GM12878 (cell line): ENCODE results near the gene PREX1. TPM values are rescaled to one million over a fixed set of nuclear protein-coding genes. Genes with fewer than 3 reads are reported as not detected.

Source experiments
- ATAC-seq: fragments of 200-7000 bp; cut with Tn5 transposase; 3 replicates; pipeline ENCODE4 v1.9.1; 2020; ENCODE audit warnings: mild to moderate bottlenecking, moderate library complexity
- BruUV-seq: library from RNA; stranded (reverse); fragments of 400-500 nt; replicated peaks from 2 replicates; lab custom pipeline; 2021; lab: Mats Ljungman, UMichigan
- CTCF ChIA-PET: fragments of 300-600 bp; sonication (Branson Sonifier 250); formaldehyde crosslinking; extraction: SDS; loops from one replicate; lab custom pipeline; 2021; ENCODE audit warnings: inconsistent platforms; lab: Yijun Ruan, JAX
- POLR2A ChIA-PET: fragments of 350-600 bp; formaldehyde crosslinking; extraction: SDS; loops from one replicate; lab custom pipeline; 2021; ENCODE audit warnings: inconsistent platforms; lab: Charles Lee
- RAD21 ChIA-PET: fragments of 300-600 bp; sonication (Branson Sonifier 250); formaldehyde crosslinking; loops from one replicate; lab custom pipeline; 2023; ENCODE audit warnings: antibody characterized with exemption; ENCODE audit not compliant: unreplicated experiment; lab: Charles Lee
- SMC1A ChIA-PET: fragments of 300-600 bp; sonication (Branson Sonifier 250); formaldehyde crosslinking; loops from one replicate; lab custom pipeline; 2023; ENCODE audit not compliant: unreplicated experiment, uncharacterized antibody; lab: Charles Lee
- DNase-seq: peaks from one replicate; pipeline ENCODE4 v3.0.0-alpha.2; 2011; ENCODE audit warnings: low read depth, low spot score
- FAIRE-seq: peaks from 3 replicates; lab custom pipeline; 2011; peaks lifted over from hg19 to GRCh38; lab: Jason Lieb, UNC
- H2AFZ ChIP-seq: 2 replicates; pipeline ENCODE4 v1.6.0; 2011; ENCODE audit warnings: low read depth, low read length, control low read depth; ENCODE audit not compliant: control insufficient read depth
- H3K27ac ChIP-seq: 2 replicates; pipeline ENCODE4 v1.5.1; 2011; ENCODE audit warnings: control low read depth; ENCODE audit not compliant: control insufficient read depth, insufficient read depth
- H3K27me3 ChIP-seq, 2 experiments: replicated peaks in 1 of 2; 2 replicates each; pipeline versions ENCODE4 v1.6.0 to v1.6.1; 2011; ENCODE audit warnings: low read length in 1 of 2; ENCODE audit not compliant: control insufficient read depth in 2 of 2, insufficient read depth in 2 of 2
- H3K36me3 ChIP-seq, 2 experiments: 2 replicates each; pipeline ENCODE4 v1.5.1; 2011; ENCODE audit warnings: low read length in 1 of 2; ENCODE audit not compliant: control insufficient read depth in 2 of 2, insufficient read depth in 2 of 2
- H3K4me1 ChIP-seq: 2 replicates; pipeline ENCODE4 v1.6.1; 2011; ENCODE audit warnings: mild to moderate bottlenecking, low read length, moderate library complexity, mixed read lengths; ENCODE audit not compliant: control insufficient read depth, insufficient read depth
- H3K4me2 ChIP-seq: 2 replicates; pipeline ENCODE4 v1.6.0; 2011; ENCODE audit warnings: control low read depth; ENCODE audit not compliant: control insufficient read depth, insufficient read depth
- H3K4me3 ChIP-seq: fragments of 200-600 bp; sonication (generic); 2 replicates; pipeline ENCODE4 v1.5.1; 2016
- H3K79me2 ChIP-seq: 2 replicates; pipeline ENCODE4 v1.6.0; 2011; ENCODE audit warnings: low read length; ENCODE audit not compliant: control insufficient read depth, insufficient read depth
- H3K9ac ChIP-seq: 2 replicates; pipeline ENCODE4 v1.8.0; 2011; ENCODE audit warnings: low read length, control low read depth, mixed read lengths; ENCODE audit not compliant: control insufficient read depth, insufficient read depth
- H3K9me3 ChIP-seq: replicated peaks from 3 replicates; pipeline ENCODE4 v1.5.1; 2011; ENCODE audit warnings: mild to moderate bottlenecking, low read length; ENCODE audit not compliant: control insufficient read depth, insufficient read depth
- H4K20me1 ChIP-seq: 2 replicates; pipeline ENCODE4 v1.6.0; 2011; ENCODE audit not compliant: control insufficient read depth, insufficient read depth
- BCL3 ChIP-seq: IDR thresholded peaks from 2 replicates; pipeline ENCODE4 v1.6.1; 2011; ENCODE audit warnings: borderline replicate concordance, low read depth, mild to moderate bottlenecking, moderate library complexity, low read length; ENCODE audit not compliant: insufficient read depth, poor library complexity, severe bottlenecking
- CHD1 ChIP-seq: IDR thresholded peaks from 2 replicates; pipeline ENCODE4 v1.6.1; 2012; ENCODE audit warnings: low read depth, low read length, improper control_type of control experiment
- CREB1 ChIP-seq: IDR thresholded peaks from 2 replicates; pipeline ENCODE4 v1.6.1; 2012; ENCODE audit warnings: low read depth, mild to moderate bottlenecking, inconsistent platforms
- FOXM1 ChIP-seq: IDR thresholded peaks from 2 replicates; pipeline ENCODE4 v1.6.1; 2012; ENCODE audit warnings: low read depth, mild to moderate bottlenecking, inconsistent platforms, low read length, moderate library complexity
- GATAD2B ChIP-seq: fragments of 450-650 bp; conservative IDR thresholded peaks from 2 replicates; pipeline ENCODE4 v1.6.1; 2017; ENCODE audit warnings: low read depth, mild to moderate bottlenecking, moderate library complexity
- IKZF2 ChIP-seq, 2 experiments: fragments of 450-650 bp; IDR thresholded peaks; 2 replicates each; pipeline ENCODE4 v1.6.1; 2017; ENCODE audit warnings: mild to moderate bottlenecking in 2 of 2, moderate library complexity in 2 of 2
- KDM1A ChIP-seq: fragments of 200-600 bp; sonication (generic); IDR thresholded peaks from 2 replicates; pipeline ENCODE4 v1.6.1; 2016; ENCODE audit warnings: borderline replicate concordance
- MTA3 ChIP-seq: IDR thresholded peaks from 2 replicates; pipeline ENCODE4 v1.6.1; 2012; ENCODE audit warnings: low read length, inconsistent platforms, borderline replicate concordance
- POU2F2 ChIP-seq: IDR thresholded peaks from 3 replicates; pipeline ENCODE4 v1.6.1; 2011; ENCODE audit warnings: low read depth, mild to moderate bottlenecking, low read length, borderline replicate concordance
- SPI1 ChIP-seq: IDR thresholded peaks from 2 replicates; pipeline ENCODE4 v1.6.1; 2011; ENCODE audit warnings: low read depth, mild to moderate bottlenecking, low read length, moderate library complexity, borderline replicate concordance; ENCODE audit not compliant: insufficient read depth
- YY1 ChIP-seq: IDR thresholded peaks from 2 replicates; pipeline ENCODE4 v1.6.1; 2011; ENCODE audit warnings: low read depth, mild to moderate bottlenecking, low read length
- ZNF207 ChIP-seq: fragments of 450-650 bp; IDR thresholded peaks from 2 replicates; pipeline ENCODE4 v1.6.1; 2014; ENCODE audit warnings: antibody characterized with exemption, mild to moderate bottlenecking, borderline replicate concordance
- WGBS: methylation state at CpG from one replicate; pipeline ENCODE4 v1.1.6; 2016; ENCODE audit warnings: low lambda C conversion rate; ENCODE audit not compliant: insufficient replicate concordance, insufficient coverage; ENCODE audit errors: missing lambda C conversion rate; 5-methylcytosine and 5-hydroxymethylcytosine counted together
- in situ Hi-C: fragments of 300-500 bp; cut with MboI; formaldehyde crosslinking; loops from 9 replicates; pipeline ENCODE4 v1.14.3; 2018; ENCODE audit warnings: mixed read lengths
- intact Hi-C: fragments of 100-400 bp; cut with micrococcal nuclease; formaldehyde crosslinking; loops from one replicate; pipeline ENCODE4 v1.14.2; 2022; ENCODE audit not compliant: unreplicated experiment
- polyA plus RNA-seq, 11 experiments: library from polyadenylated mRNA; depleted of rRNA in 4 of 11; unstranded in 6 of 11; stranded (reverse) in 5 of 11; fragments of >200 nt; fragmentation: Nextera tagmentation in 4 of 11; fragmentation: Illumina TruSeq in 1 of 11; extraction: Ambion mirVana in 4 of 11; extraction: Trizol in 1 of 11; gene quantifications; 1 replicate in 1 of 11; 2 replicates in 10 of 11; pipeline versions ENCODE4 v1.2.1 to v1.2.3, GENCODE V29; 2011 to 2016; ENCODE audit warnings: inconsistent platforms in 2 of 11, missing spikeins in 2 of 11, low read depth in 1 of 11
- total RNA-seq, 4 experiments: library from RNA; depleted of rRNA in 3 of 4; stranded (reverse); fragments of >200 nt in 3 of 4; fragmentation: Illumina TruSeq in 1 of 4; extraction: Trizol in 1 of 4; gene quantifications; 2 replicates each; pipeline versions ENCODE4 v1.2.1 to v1.2.3, GENCODE V29; 2013 to 2021
- TF ChIP-seq, protein P1 (sequence below): fragments of 450-650 bp; IDR thresholded peaks from 2 replicates; pipeline ENCODE4 v1.6.1; 2017; ENCODE audit warnings: mild to moderate bottlenecking, moderate library complexity
- TF ChIP-seq, protein P2 (sequence below): IDR thresholded peaks from 2 replicates; pipeline ENCODE4 v1.6.1; 2011; ENCODE audit warnings: borderline replicate concordance, low read depth, mild to moderate bottlenecking, moderate library complexity, mixed read lengths, low read length; ENCODE audit not compliant: insufficient read depth; ENCODE audit errors: extremely low read length

Gene PREX1
- total and polyA plus RNA-seq, 10 of the 15 experiments (the other 5 are each of a cell fraction or from before 2014, with no cell fraction given), result 2.6 to 114 (median 38.9) TPM

GRCh38 chr20:48788486-48789072 lies 39.2 kb downstream of the PREX1 start (continued):
- no peak for TF ChIP-seq BCL3

- ChIA-PET SMC1A (interaction anchor here (0.5 to 5.3 kb wide), 34 partner anchors 10 to 1591 kb away, joined by 3 to 36 read pairs (median 4); no protein-coding TSS in a partner anchor), POLR2A (interaction anchor here (0.6 to 3.4 kb wide), 12 partner anchors 8 to 69 kb away, joined by 3 to 28 read pairs (median 4); no protein-coding TSS in a partner anchor), RAD21 (interaction anchor here (0.7 to 4.9 kb wide), 17 partner anchors 10 to 259 kb away, joined by 3 to 42 read pairs (median 6); partner anchors contain the start of genes CSE1L and PREX1), CTCF (interaction anchor here (0.6 to 2.4 kb wide), 9 partner anchors 8 to 1076 kb away, joined by 3 to 13 read pairs (median 5); no protein-coding TSS in a partner anchor)
- DNase-seq (no peak), FAIRE-seq (no peak), ATAC-seq (peak; percentile 36)
- in situ Hi-C loops, result no loop called here
- H3K79me2 ChIP-seq, result peaks cover 94% of the 10 kb centered on the region
- no peaks in the 10 kb centered on the region; the same call in 1 of the 2 replicates for H4K20me1 ChIP-seq
- peak overlapping the region; percentile 72 for H3K4me2 ChIP-seq
- peak overlapping the region; percentile 95 for H3K27ac ChIP-seq
- H3K4me3 ChIP-seq, result peak overlapping the region; percentile 46
- H3K9me3 ChIP-seq, result no peaks in the 10 kb centered on the region
- peaks cover 85% of the 10 kb centered on the region for H3K4me1 ChIP-seq
- TSS peak; percentile 47 for BruUV-seq
- H3K9ac ChIP-seq, result peak overlapping the region; percentile 67
- WGBS, result 5% methylated on average over 9 of the region's 9 CpGs
- no peaks in the 10 kb centered on the region for H3K27me3 ChIP-seq
- H3K36me3 ChIP-seq, result peaks cover 3 to 7% of the 10 kb centered on the region in 2 experiments; a peak in 3 of 4 replicates
- H2AFZ ChIP-seq, result no peak overlapping the region
- intact Hi-C loops, result loop anchor here (2.0 kb wide), 5 partner anchors 27 to 69 kb away; no protein-coding TSS in a partner anchor
- TF ChIP-seq POU2F2 (0 out of 3 replicates have a peak, but pooled peaks have one; percentile 33), GATAD2B (no peak; the same call in 1 of the 2 replicates), ZNF207 (0 out of 2 replicates have a peak, but pooled peaks have one; percentile 16), IKZF2 (IDR thresholded peaks at IDR 0.05) (peak; percentile 57 to 61), YY1 (0 out of 2 replicates have a peak, but pooled peaks have one; percentile 23), SPI1 (peak; percentile 58; the same call in 1 of the 2 replicates), CHD1 (no peak), KDM1A (no peak), CREB1 (peak; percentile 34; the same call in 1 of the 2 replicates), MTA3 (peak; percentile 72), FOXM1 (peak; percentile 53; the same call in 1 of the 2 replicates)
- TF ChIP-seq, protein P1, sequence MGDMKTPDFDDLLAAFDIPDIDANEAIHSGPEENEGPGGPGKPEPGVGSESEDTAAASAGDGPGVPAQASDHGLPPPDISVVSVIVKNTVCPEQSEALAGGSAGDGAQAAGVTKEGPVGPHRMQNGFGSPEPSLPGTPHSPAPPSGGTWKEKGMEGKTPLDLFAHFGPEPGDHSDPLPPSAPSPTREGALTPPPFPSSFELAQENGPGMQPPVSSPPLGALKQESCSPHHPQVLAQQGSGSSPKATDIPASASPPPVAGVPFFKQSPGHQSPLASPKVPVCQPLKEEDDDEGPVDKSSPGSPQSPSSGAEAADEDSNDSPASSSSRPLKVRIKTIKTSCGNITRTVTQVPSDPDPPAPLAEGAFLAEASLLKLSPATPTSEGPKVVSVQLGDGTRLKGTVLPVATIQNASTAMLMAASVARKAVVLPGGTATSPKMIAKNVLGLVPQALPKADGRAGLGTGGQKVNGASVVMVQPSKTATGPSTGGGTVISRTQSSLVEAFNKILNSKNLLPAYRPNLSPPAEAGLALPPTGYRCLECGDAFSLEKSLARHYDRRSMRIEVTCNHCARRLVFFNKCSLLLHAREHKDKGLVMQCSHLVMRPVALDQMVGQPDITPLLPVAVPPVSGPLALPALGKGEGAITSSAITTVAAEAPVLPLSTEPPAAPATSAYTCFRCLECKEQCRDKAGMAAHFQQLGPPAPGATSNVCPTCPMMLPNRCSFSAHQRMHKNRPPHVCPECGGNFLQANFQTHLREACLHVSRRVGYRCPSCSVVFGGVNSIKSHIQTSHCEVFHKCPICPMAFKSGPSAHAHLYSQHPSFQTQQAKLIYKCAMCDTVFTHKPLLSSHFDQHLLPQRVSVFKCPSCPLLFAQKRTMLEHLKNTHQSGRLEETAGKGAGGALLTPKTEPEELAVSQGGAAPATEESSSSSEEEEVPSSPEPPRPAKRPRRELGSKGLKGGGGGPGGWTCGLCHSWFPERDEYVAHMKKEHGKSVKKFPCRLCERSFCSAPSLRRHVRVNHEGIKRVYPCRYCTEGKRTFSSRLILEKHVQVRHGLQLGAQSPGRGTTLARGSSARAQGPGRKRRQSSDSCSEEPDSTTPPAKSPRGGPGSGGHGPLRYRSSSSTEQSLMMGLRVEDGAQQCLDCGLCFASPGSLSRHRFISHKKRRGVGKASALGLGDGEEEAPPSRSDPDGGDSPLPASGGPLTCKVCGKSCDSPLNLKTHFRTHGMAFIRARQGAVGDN, result 0 out of 2 replicates have a peak, but pooled peaks have one; percentile 25
- TF ChIP-seq, protein P2, sequence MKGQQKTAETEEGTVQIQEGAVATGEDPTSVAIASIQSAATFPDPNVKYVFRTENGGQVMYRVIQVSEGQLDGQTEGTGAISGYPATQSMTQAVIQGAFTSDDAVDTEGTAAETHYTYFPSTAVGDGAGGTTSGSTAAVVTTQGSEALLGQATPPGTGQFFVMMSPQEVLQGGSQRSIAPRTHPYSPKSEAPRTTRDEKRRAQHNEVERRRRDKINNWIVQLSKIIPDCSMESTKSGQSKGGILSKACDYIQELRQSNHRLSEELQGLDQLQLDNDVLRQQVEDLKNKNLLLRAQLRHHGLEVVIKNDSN, result no peak
Measured at GRCh38 chr20:48787861-48788375, 39.9 kb downstream of the PREX1 start.
